Measurements from ENCODE around the gene NSD1. TPM values are rescaled to one million over a fixed set of nuclear protein-coding genes. Genes with fewer than 3 reads are reported as not detected.

The NSD1 gene
- total and polyA plus RNA-seq, 2 of the 8 experiments (the other 6 are each of a cell fraction or from before 2014, with no cell fraction given) = 22.8 to 168 TPM

- Histone ChIP-seq H3K27me3 (replicated peaks in 1 of 4; ENCODE audit: control insufficient read depth in 3 of 4, extremely low read depth in 1 of 4, insufficient read depth in 3 of 4, low read length in 3 of 4) (no peaks in the 10 kb centered on the region), H3K27ac (ENCODE audit: low read depth, low read length) (no peak overlapping the region), H2BK15ac (ENCODE audit: low read length) (no peak overlapping the region), H3K9ac (replicated peaks in 1 of 4; ENCODE audit: extremely low read depth in 1 of 4, low read depth in 3 of 4, low read length in 3 of 4) (no peak overlapping the region), H3K79me1 (ENCODE audit: low read depth, low read length) (0 out of 2 replicates have a peak, but pooled peaks cover 3% of the 10 kb centered on the region), H3K4ac (replicated peaks; ENCODE audit: insufficient read length, low read depth, low read length) (no peak overlapping the region), H3K56ac (replicated peaks; ENCODE audit: insufficient read length, low read depth, low read length) (no peak overlapping the region), H2AK5ac (ENCODE audit: low read depth, low read length) (no peak overlapping the region), H4K5ac (ENCODE audit: insufficient read length, low read depth, low read length) (no peak overlapping the region), H3K18ac (ENCODE audit: extremely low read depth, low read length) (no peak overlapping the region), H3K23ac (ENCODE audit: insufficient read length) (no peak overlapping the region), H3K9me3 (ENCODE audit: insufficient read depth in 2 of 2, low read depth in 1 of 2, low read length in 1 of 2) (no peaks in the 10 kb centered on the region), H3K23me2 (ENCODE audit: low read depth, low read length) (no peaks in the 10 kb centered on the region), H4K91ac (replicated peaks; ENCODE audit: insufficient read length, low read length) (no peak overlapping the region), H2BK12ac (ENCODE audit: low read depth, low read length) (no peak overlapping the region), H3K79me2 (ENCODE audit: control insufficient read depth in 1 of 2, insufficient read depth in 2 of 2, low read length in 2 of 2) (peaks cover 0 to 18% of the 10 kb centered on the region in 2 experiments; a peak in 2 of 4 replicates), H2AFZ (ENCODE audit: low read length) (no peak overlapping the region), H3K14ac (ENCODE audit: insufficient read length) (no peak overlapping the region), H3K4me3 (ENCODE audit: extremely low read depth in 1 of 4, insufficient read depth in 2 of 4, low read depth in 3 of 4, low read length in 4 of 4) (no peak overlapping the region), H4K20me1 (replicated peaks in 1 of 2; ENCODE audit: control insufficient read depth in 1 of 2, insufficient read depth in 2 of 2, low read length in 2 of 2) (peaks cover 3% of the 10 kb centered on the region in 2 experiments), H2BK20ac (ENCODE audit: low read length) (no peak overlapping the region), H4K8ac (ENCODE audit: extremely low read depth, insufficient read depth, low read length) (no peak overlapping the region), H3K4me1 (replicated peaks in 1 of 4; ENCODE audit: control insufficient read depth in 3 of 4, insufficient read depth in 4 of 4, low read length in 3 of 4) (no peaks in the 10 kb centered on the region), H2BK120ac (replicated peaks; ENCODE audit: low read depth, low read length) (no peak overlapping the region), H2BK5ac (ENCODE audit: low read depth, low read length) (no peak overlapping the region), H3K36me3 (ENCODE audit: control insufficient read depth in 2 of 4, insufficient read depth in 4 of 4, low read length in 3 of 4) (peaks cover 17 to 83% (median 53%) of the 10 kb centered on the region in 4 experiments), H3K4me2 (ENCODE audit: insufficient read depth in 1 of 2, low read depth in 2 of 2, low read length in 2 of 2) (no peak overlapping the region)
- POLR2A ChIA-PET (ENCODE audit: partially characterized antibody) = interaction anchor here (0.8 kb wide), 1 partner anchor 21 kb away, joined by 5 read pairs; no protein-coding TSS in a partner anchor
- WGBS, 2 experiments (ENCODE audit: extremely low coverage in 1 of 2, insufficient coverage in 1 of 2, insufficient read length in 1 of 2, insufficient replicate concordance in 2 of 2, low coverage in 1 of 2, low lambda C conversion rate in 2 of 2, missing lambda C conversion rate in 1 of 2) = 94% methylated on average over 5 of the region's 5 CpGs; no CpG with 5 or more reads in 1 of the 2 experiments
- DNase-seq (ENCODE audit: low read depth in 1 of 2, low spot score in 2 of 2) = no peak
- no peak for FAIRE-seq
- CTCF ChIA-PET (ENCODE audit: partially characterized antibody) = interaction anchor here (1.0 to 1.6 kb wide), 2 partner anchors 9 to 10 kb away, joined by 3 to 4 read pairs; no protein-coding TSS in a partner anchor
- TF ChIP-seq NRF1 (IDR thresholded peaks at IDR 0.05; ENCODE audit: low read depth, low read length) (no peak), PHF8 (conservative IDR thresholded peaks at IDR 0.05; ENCODE audit: low read depth, low read length) (no peak), SIN3A (conservative IDR thresholded peaks at IDR 0.05 in 1 of 2, IDR thresholded peaks at IDR 0.05 in 1 of 2; ENCODE audit: low read depth in 1 of 2, low read length in 2 of 2) (no peak), MAFK (IDR thresholded peaks at IDR 0.05; ENCODE audit: low read depth, low read length) (no peak), ASH2L (IDR thresholded peaks at IDR 0.05; ENCODE audit: low read length) (no peak), SP4 (IDR thresholded peaks at IDR 0.05; ENCODE audit: low read length) (no peak), NANOG (IDR thresholded peaks at IDR 0.05; ENCODE audit: insufficient read depth, low read depth, low read length, poor library complexity, severe bottlenecking) (no peak), KDM4A (IDR thresholded peaks at IDR 0.05; ENCODE audit: low read depth, low read length, severe bottlenecking) (no peak), RNF2 (IDR thresholded peaks at IDR 0.05; ENCODE audit: borderline replicate concordance, low read depth, low read length, missing control alignments, poor library complexity, severe bottlenecking) (no peak), RBBP5 (IDR thresholded peaks at IDR 0.05; ENCODE audit: borderline replicate concordance, low read depth, low read length) (no peak), HDAC6 (IDR thresholded peaks at IDR 0.05; ENCODE audit: low read depth, low read length) (no peak), TBP (IDR thresholded peaks at IDR 0.05; ENCODE audit: low read depth, low read length) (no peak), SIX5 (IDR thresholded peaks at IDR 0.05; ENCODE audit: low read depth, low read length) (no peak), JUND (IDR thresholded peaks at IDR 0.05; ENCODE audit: low read length) (no peak)
Observed at GRCh38 chr5:177242304-177242703, 108.7 kb downstream of the NSD1 start.
